Measurements from ENCODE around the gene PDZD7. TPM values are rescaled to one million over a fixed set of nuclear protein-coding genes. Genes with fewer than 3 reads are reported as not detected.

The PDZD7 gene
- 1.6 TPM for total RNA-seq
- 1.9 TPM for polyA plus RNA-seq (ENCODE audit: insufficient read depth, low read depth, low replicate concordance)
- long read RNA-seq, donor 1, partial matches to known transcripts, result 0 of 1 reads
- long read RNA-seq, donor 1, other reads (novel, unspliced or antisense), result 0 of 1 reads
- long read RNA-seq, donor 2, result 0 reads
- long read RNA-seq, donor 3, result 0 reads
- long read RNA-seq, donor 4, result 0 reads
- long read RNA-seq, donor 5, result 0 reads
- long read RNA-seq, donor 6, partial matches to known transcripts, result 5 of 11 reads
- long read RNA-seq, donor 6, other reads (novel, unspliced or antisense), result 6 of 11 reads
- long read RNA-seq, donor 7, partial matches to known transcripts, result 0 of 2 reads
- long read RNA-seq, donor 7, other reads (novel, unspliced or antisense), result 0 of 2 reads
- long read RNA-seq, donor 8, partial matches to known transcripts, result 41 of 46 reads
- long read RNA-seq, donor 8, other reads (novel, unspliced or antisense), result 5 of 46 reads
- long read RNA-seq, donor 9, partial matches to known transcripts, result 0 of 1 reads
- long read RNA-seq, donor 9, other reads (novel, unspliced or antisense), result 0 of 1 reads
- long read RNA-seq, donor 10, result 0 reads

DNA sequence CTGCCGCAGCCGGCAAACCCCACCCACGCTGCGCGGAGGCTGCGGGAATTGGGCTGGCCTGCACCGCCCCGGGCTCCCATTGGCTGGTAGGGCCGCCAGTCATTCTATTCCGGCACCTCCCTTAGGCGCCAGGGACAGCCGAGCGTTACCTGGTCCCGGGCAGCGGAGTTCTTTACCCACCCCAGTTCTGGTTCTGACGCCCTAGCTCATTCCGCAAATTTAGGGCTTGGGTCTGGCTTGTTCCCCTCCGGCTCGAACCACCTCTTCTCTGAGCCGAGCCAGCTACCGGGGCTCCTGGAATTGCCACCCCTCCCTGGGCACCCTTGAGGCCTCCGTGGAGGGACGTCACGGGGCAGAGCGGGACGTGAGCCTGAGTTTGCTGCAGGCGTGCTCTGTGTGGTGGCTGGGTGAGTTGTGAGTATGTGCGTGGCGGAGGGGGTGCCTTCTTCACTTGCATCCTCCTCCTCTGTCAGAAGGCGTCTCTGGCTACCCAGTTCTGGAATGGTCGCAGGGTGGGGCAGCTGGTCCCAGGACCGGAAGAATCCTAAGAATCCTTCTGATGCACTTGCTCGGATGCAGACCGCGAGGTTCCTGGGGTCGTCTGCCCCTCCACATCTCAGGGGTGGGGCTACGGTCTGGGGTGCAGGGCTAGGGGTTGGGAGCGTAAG is at the start of gene PDZD7, which contains the start of gene SFXN3:
Gene PDZD7, minus strand, starts transcription at position 2 of the 668 bp plus-strand sequence. CDS start 910 bp downstream, outside the sequence.
Gene SFXN3, plus strand, starts transcription at position 107 of the 668 bp plus-strand sequence. CDS start 3,461 bp downstream, outside the sequence.
- Histone ChIP-seq H3K36me3 (ENCODE audit: control insufficient read depth in 2 of 3, insufficient read depth in 3 of 3, low read length in 3 of 3) (peaks cover 0 to 11% (median 8%) of the 10 kb centered on the region in 3 donors), H3K4me1 (ENCODE audit: control insufficient read depth in 2 of 3, insufficient read depth in 2 of 3, low read depth in 1 of 3, low read length in 3 of 3) (peaks cover 0 to 21% (median 5%) of the 10 kb centered on the region in 3 donors), H3K4me3 (ENCODE audit: low read length in 3 of 3) (peak within 1 kb of the TSS; percentile 64 to 93 (median 88)), H3K27me3 (ENCODE audit: control insufficient read depth, insufficient read depth, low read length) (peaks cover 3% of the 10 kb centered on the region), H3K9me3 (ENCODE audit: control insufficient read depth in 2 of 3, insufficient read depth in 1 of 3, low read length in 3 of 3) (no peaks in the 10 kb centered on the region), H3K27ac (ENCODE audit: low read depth in 2 of 2, low read length in 2 of 2) (peak within 1 kb of the TSS; percentile 96 to 97), H3K9ac (ENCODE audit: low read length in 3 of 3) (peak within 1 kb of the TSS; percentile 47 to 89 (median 88))
- FAIRE-seq (no peak), DNase-seq (peak; percentile 95 to 97 (median 96))
- TF ChIP-seq, protein P1, sequence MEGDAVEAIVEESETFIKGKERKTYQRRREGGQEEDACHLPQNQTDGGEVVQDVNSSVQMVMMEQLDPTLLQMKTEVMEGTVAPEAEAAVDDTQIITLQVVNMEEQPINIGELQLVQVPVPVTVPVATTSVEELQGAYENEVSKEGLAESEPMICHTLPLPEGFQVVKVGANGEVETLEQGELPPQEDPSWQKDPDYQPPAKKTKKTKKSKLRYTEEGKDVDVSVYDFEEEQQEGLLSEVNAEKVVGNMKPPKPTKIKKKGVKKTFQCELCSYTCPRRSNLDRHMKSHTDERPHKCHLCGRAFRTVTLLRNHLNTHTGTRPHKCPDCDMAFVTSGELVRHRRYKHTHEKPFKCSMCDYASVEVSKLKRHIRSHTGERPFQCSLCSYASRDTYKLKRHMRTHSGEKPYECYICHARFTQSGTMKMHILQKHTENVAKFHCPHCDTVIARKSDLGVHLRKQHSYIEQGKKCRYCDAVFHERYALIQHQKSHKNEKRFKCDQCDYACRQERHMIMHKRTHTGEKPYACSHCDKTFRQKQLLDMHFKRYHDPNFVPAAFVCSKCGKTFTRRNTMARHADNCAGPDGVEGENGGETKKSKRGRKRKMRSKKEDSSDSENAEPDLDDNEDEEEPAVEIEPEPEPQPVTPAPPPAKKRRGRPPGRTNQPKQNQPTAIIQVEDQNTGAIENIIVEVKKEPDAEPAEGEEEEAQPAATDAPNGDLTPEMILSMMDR (IDR thresholded peaks at IDR 0.05; ENCODE audit: borderline replicate concordance, extremely low read depth, insufficient read depth), result no peak
- intact Hi-C loops (cut with DNase I), result no loop called here

DNA sequence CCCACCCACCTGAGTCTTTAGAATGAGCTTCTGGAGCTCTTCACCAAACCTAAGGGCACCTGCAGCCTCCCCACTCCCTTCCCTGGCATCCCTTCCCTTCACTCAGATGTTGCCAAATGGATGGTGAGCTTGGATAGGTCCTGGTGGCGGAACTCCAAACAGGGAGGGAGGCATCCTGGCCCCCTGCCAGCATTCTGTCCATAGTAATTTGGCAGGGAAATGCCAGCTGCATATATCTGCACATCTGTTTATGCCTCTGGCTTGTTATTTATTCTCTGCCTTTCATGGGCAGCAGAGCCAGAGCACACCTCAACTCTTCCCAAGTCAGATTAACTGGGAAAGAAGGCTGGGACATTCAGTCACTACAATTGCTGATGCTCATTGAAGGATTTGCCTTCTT is 48.9 kb upstream of the PDZD7 start:
- Histone ChIP-seq H3K4me1 (ENCODE audit: control insufficient read depth in 2 of 3, insufficient read depth in 2 of 3, low read depth in 1 of 3, low read length in 3 of 3) (no peaks in the 10 kb centered on the region), H3K27me3 (ENCODE audit: control insufficient read depth, insufficient read depth, low read length) (peaks cover 2% of the 10 kb centered on the region), H3K27ac (ENCODE audit: low read depth in 2 of 2, low read length in 2 of 2) (no peak overlapping the region), H3K4me3 (ENCODE audit: low read length in 3 of 3) (no peak overlapping the region), H3K36me3 (ENCODE audit: control insufficient read depth in 2 of 3, insufficient read depth in 3 of 3, low read length in 3 of 3) (no peaks in the 10 kb centered on the region), H3K9me3 (ENCODE audit: control insufficient read depth in 2 of 3, insufficient read depth in 1 of 3, low read length in 3 of 3) (no peaks in the 10 kb centered on the region), H3K9ac (ENCODE audit: low read length in 3 of 3) (no peak overlapping the region)
- TF ChIP-seq, protein P1 (IDR thresholded peaks at IDR 0.05; ENCODE audit: borderline replicate concordance, extremely low read depth, insufficient read depth), result no peak
- no peak for DNase-seq
- intact Hi-C loops (cut with DNase I), result no loop called here
- FAIRE-seq, result no peak

DNA sequence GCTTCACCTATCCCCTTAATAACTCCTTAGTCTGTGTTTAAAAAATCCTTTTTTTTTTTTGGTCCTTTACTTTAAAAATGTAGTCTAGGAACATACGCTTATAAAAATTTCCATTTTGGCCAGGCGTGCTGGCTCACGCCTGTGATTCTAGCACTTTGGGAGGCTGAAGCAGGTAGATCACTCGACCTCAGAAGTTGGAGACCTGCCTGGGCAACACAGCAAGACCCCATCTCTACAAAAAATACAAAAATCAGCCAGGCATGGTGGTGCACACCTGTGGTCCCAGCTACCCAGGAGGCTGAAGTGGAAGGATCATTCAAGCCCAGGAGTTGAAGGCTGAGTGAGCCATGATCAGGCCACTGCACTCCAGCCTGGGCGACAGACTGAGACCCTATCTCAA is 45.7 kb upstream of the PDZD7 start:
- no peak overlapping the region for H3K27ac ChIP-seq (ENCODE audit: low read depth in 2 of 2, low read length in 2 of 2)
- DNase-seq (no peak), FAIRE-seq (no peak)
- TF ChIP-seq, protein P1 (IDR thresholded peaks at IDR 0.05; ENCODE audit: borderline replicate concordance, extremely low read depth, insufficient read depth), result no peak
- no peaks in the 10 kb centered on the region for H3K4me1 ChIP-seq (ENCODE audit: control insufficient read depth in 2 of 3, insufficient read depth in 2 of 3, low read depth in 1 of 3, low read length in 3 of 3)
- H3K4me3 ChIP-seq (ENCODE audit: low read length in 3 of 3), result no peak overlapping the region
- H3K27me3 ChIP-seq (ENCODE audit: control insufficient read depth, insufficient read depth, low read length), result peaks cover 2% of the 10 kb centered on the region
- intact Hi-C loops (cut with DNase I), result no loop called here
- H3K9ac ChIP-seq (ENCODE audit: low read length in 3 of 3), result no peak overlapping the region
- no peaks in the 10 kb centered on the region for H3K9me3 ChIP-seq (ENCODE audit: control insufficient read depth in 2 of 3, insufficient read depth in 1 of 3, low read length in 3 of 3)
- H3K36me3 ChIP-seq (ENCODE audit: control insufficient read depth in 2 of 3, insufficient read depth in 3 of 3, low read length in 3 of 3), result no peaks in the 10 kb centered on the region

All from kidney (tissue), 22 donors.